SIG-M5 (cell line): ENCODE measurements around the gene CTNNA1.
"Not testable (repeated sequence)": the region's sequence is repeated elsewhere in the genome, so short reads cannot be mapped to it uniquely, and the experiment has no call there.

Experiments used
- DNase-seq: peaks from one replicate; lab custom pipeline; 2025; lab: John Stamatoyannopoulos, UW

Gene CTNNA1, protein sequence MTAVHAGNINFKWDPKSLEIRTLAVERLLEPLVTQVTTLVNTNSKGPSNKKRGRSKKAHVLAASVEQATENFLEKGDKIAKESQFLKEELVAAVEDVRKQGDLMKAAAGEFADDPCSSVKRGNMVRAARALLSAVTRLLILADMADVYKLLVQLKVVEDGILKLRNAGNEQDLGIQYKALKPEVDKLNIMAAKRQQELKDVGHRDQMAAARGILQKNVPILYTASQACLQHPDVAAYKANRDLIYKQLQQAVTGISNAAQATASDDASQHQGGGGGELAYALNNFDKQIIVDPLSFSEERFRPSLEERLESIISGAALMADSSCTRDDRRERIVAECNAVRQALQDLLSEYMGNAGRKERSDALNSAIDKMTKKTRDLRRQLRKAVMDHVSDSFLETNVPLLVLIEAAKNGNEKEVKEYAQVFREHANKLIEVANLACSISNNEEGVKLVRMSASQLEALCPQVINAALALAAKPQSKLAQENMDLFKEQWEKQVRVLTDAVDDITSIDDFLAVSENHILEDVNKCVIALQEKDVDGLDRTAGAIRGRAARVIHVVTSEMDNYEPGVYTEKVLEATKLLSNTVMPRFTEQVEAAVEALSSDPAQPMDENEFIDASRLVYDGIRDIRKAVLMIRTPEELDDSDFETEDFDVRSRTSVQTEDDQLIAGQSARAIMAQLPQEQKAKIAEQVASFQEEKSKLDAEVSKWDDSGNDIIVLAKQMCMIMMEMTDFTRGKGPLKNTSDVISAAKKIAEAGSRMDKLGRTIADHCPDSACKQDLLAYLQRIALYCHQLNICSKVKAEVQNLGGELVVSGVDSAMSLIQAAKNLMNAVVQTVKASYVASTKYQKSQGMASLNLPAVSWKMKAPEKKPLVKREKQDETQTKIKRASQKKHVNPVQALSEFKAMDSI

DNA sequence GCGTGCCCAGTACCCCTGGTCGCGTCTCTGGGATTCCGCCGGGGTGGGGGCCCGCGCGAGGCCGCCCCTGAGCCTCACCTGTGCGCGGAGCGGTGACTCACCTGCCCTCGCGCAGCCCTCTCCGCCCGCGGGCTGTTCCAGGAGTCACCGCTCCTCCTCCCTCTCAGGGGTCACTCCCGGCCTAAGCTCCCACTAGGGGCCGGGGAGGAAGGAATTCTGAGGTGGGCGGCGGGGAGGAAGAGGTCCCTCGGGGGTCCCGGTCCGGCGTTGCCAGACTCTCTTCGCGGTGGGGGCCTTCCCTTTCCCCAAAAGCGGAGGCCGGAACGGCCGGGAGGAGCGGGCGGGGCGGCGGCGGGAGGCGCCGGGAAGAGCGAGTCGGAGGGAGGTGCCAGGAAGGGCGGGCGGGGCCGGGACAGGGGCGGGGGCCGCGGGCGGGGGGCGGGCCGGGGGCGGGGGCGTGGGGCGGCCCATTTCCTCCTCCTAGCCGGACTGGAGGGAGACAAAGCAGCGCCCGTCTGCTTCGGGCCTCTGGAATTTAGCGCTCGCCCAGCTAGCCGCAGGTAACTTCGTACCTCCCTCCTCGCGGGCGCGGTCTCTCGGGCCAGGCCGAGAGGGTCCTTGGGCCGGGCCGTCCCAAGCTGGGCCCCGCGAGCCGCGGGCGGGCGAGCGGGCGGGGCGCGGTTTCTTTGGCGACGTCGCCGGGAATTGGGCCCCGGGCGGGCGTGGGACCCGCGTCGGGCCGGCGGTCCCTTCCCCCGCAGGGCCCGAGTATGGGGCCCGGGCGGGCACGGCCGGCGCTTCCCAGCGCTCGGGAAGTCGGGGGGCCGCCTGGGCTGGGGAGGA is at the start of gene CTNNA1:
Gene CTNNA1, plus strand, starts transcription at position 475 of the 843 bp plus-strand sequence. CDS start 28,500 bp downstream, outside the sequence.
- no peak for DNase-seq

DNA sequence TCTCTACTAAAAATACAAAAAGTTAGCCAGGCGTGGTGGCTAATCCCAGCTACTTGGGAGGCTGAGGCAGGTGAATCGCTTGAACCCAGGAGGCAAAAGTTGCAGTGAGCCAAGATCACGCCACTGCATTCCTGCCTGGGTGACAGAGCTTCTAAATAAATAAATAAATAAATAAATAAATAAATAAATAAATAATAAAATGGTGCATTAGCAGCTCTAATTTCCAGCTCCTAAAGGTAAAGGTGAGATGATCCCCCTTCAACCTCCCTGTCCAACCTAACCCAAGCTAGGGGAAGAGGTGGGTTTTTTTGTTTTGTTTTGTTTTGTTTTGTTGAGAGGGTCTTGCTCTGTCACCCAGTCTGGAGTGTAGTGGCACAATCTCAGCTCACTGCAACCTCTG is 49.4 kb upstream of the CTNNA1 start:
- DNase-seq = not testable (repeated sequence)

DNA sequence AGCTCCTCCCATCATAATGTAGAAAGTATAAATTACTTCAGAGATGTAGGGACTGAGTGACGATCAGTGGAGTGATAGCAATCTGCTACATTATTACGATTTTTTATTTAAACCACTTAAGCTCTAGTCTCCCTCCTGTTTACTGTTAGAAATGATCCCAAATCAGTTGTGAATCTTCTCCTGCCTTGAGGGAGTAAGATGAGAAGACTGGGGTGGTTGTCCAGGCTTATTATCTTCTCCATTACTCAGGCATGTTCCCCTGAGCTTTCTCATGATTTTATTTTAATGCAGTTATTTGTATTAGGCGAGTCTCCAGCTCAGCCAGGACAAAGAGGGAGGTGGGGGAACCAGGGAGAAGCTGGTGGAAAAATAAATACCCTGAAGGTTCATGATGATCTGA is 48.2 kb upstream of the CTNNA1 start:
- DNase-seq = no peak

DNA sequence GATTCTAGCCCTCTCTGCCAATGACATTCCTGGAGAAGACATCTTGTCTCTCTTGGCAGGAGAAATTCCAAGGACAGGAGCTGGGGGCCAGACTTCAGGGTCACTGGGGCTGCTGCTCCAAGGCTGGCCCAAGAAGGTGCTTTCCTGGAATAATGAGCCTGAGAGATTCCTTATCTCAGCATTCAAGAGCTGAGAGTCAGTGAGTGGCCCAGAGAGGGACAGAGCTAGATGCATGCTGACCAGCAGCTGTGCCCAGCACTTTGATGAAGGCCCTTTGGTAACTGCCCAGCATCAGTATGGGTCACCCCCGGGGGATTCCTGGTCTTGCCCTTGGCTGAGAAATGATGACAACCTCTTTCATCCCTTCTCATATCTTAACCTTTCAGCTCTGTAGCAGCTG is 47.7 kb upstream of the CTNNA1 start:
- no peak for DNase-seq

DNA sequence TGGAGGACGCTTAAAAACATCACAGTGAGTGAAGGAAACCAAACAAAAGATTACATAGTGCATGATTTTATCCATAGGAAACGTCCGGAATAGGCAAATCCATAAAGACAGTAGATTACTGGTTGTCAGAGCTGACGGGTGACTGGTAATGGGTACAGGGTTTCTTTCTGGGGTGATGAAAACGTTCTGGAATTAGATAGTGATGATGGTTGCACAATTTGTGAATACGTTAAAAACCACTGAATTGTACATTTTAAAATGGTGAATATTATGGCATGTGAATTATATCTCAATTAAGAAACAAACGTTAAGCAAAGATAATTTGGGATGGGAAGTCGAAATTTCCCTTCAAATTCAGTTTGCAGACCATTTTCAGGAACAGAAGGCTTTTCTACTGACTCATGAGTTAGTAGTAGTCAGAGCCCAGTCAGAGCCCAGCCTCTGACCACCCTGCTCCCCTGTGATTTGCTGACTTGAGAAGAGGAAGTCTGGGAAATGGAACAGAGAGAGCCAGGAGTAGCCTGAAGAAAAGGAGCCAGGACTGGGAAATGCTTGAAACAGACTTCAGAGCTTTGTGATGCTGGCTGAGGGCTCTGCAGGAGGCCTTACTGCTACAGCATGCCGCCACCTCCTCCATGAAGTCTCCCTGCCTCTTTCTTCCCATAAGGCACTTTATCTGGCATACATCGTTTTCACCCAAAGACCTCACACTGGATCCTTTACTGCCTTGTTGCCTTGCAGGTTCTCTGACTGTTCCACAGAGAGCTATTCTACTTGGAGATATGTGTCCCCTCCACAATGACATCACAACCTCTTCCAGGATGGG is 46.4 kb upstream of the CTNNA1 start:
- DNase-seq = no peak

DNA sequence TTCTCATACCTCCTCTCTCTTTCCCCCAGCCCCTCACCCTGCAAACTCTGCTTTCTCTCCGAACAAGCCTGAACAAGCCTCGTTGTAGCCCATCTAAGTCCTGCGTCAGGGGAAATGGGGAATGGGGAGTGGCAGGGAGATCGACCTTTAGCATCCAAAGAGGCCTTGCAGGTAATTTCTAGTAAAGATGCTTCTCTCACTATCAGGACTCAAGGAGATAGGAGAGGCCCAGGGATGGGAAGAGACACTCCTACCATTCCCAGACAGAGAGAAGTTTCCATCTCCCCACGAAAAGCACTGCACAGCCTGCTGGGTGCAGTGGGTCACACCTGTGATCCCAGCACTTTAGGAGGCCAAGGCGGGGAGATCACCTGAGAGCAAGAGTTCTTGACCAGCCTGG is 44.4 kb upstream of the CTNNA1 start:
- no peak for DNase-seq

DNA sequence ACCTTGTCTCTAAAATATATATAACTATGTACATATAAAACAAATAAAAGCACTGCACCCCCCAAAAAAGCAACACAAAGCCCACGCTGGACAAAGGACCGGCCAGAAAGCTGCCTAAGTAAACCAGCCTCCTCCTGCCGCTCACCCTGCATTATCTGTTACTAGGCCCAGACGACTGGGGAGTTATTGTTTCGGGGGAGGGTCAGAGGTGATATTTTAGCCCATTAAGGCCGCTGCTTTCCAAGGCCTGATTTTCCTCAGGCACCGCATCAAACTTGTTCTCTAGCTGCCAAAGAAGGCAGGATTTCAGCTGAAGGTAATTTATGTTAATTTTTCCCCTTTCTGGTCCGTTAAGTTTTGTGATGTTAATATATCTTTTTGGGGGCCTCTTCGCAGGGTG is 44.0 kb upstream of the CTNNA1 start:
- no peak for DNase-seq

DNA sequence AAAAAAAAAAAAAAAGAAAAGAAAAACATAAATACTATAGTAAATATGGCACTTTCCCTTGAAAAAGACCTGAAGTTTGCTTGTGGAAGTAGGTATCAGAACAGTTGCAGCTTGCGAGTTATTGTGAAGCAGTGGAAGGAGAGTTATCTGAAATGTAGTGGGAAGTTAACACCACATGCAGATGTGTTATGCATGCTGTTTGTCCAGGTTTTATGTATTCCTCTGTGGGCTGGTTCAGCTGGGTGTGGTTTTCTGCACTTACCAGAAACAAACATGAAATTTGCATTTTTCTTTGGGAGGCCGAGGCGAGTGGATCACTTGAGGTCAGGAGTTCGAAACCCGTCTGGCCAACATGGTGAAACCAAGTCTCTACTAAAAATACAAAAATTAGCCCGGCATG is 42.1 kb upstream of the CTNNA1 start:
- no peak for DNase-seq

DNA sequence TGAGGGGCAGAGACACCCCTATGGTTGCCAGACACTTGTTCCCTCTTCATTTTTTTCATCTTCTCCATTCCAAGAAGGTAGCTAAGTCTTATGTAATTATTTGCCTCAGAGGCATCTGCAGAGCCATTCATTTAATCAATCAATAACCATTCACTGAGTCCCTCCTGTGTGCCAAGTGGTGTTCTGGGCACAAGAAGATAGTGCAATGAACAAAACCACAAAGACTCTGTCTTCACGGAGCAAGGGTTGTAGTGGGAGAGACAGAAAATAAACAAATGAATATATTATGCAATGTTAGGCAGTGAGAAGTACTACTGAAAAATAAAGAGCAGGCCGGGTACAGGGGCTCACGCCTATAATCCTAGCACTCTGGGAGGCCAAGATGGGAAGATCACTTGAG is 41.4 kb upstream of the CTNNA1 start:
- DNase-seq = no peak

DNA sequence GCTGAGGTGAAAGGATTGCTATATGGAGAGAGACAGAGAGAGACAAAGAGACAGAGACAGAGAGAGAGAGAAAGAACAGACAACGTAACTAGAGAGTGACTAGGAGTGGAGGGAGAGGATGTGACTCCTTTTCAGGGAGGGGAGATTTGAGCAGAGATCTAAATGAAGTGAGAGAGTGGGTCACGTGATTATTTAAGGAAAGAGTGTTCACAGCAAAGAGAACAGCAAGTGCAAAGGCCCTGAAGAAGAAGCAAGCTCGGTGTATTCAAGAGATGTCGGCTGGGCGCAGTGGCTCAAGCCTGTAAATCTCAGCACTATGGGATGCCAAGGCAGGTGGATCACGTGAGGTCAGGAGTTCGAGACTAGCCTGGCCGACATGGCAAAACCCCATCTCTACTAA is 40.9 kb upstream of the CTNNA1 start:
- DNase-seq = no peak

DNA sequence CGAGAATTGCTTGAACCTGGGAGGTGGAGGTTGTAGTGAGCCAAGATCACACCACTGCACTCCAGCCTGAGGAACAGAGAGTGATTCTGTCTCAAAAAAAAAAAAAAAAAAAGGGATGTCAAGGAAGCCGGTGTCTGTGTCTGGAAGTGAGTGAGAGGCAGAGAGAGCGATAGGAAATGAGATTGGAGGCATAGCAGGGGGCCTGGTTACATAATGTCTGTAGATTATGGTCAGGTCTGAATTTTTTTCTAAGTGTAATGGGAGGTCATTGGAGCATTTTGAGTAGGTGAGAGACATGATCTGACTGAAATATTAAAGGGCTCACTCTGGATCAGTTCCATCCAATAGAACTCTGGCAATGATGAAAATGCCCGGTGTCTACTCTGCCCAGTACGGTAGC is 40.4 kb upstream of the CTNNA1 start:
- DNase-seq = no peak

DNA sequence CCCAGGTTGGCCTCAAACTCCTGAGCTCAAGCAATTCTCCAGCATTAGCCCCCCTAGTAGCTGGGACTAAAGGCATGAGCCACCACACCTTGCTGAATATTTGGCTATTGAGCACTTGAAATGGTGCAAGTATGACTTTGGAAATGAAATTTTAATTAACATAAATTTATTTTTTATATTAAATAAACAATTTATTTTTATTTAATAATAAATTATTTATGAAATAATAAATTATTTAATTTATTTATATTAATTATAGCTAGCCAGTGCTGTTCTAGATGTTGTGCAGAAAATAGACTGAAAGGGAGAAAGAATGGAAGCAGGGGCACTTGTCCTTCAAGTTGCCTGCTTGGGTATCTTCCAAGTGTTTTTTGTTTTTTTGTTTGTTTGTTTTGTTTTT is 40.0 kb upstream of the CTNNA1 start:
- DNase-seq = no peak

DNA sequence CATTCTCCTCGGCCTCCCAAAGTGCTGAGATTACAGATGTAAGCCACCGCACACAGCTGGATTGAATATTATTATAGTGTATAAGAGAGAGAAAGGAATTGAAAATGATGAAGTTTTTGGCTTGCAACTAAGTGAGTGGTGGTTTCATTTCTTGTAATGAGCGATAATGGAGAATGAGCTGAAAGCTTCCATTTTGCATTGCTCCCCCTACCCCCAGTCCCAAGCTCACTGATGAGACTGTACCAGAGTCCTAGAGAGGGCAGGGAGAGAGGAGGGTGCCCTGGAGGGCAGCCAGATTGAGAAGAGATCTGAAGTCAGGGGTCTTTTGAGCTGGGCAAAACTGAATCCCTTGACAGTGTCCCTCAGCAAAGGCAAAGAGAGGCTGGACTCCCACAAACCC is 38.5 kb upstream of the CTNNA1 start:
- no peak for DNase-seq

DNA sequence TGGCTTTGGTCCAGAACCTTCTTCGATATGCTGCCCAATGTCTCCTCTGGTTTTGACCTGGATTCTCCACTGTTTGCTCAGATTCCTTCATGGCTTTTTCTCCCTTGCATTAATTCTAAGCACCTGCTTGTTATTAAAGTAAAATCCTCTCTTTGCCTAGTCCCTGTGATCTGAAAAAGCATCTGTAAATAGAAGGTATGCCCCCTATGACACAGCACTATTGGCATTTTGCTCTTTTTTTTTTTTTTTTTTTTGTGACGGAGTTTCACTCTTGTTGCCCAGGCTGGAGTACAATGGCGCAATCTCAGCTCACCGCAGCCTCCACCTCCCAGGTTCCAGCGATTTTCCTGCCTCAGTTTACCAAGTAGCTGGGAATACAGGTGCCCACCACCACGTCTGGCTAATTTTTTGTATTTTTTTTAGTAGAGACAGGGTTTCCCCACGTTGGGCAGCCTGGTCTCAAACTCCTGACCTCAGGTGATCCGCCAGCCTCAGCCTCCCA is 37.2 kb upstream of the CTNNA1 start:
- not testable (repeated sequence) for DNase-seq

DNA sequence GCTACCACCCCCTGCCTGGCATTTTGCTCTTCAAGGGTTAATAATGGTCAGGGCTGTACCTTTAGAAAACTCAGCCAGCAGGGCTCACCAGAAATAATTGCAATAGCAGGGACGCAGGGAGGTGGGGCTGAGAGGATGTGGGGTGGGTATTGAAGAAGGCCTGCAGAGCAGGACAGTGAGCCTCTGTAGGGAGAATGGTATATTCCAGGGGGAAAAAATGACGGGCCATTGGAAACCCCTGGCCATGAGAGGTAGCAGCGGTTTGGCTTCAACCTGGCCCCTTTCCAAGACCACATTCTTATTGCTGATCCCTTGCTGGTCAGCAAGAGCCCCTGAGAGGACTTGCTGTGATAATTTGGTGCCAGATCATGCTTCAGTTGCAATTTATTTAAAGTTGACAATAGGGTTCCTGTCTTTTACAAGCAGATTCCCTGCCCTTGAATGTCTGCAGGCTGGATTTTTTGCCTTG is 36.7 kb upstream of the CTNNA1 start:
- DNase-seq = no peak

DNA sequence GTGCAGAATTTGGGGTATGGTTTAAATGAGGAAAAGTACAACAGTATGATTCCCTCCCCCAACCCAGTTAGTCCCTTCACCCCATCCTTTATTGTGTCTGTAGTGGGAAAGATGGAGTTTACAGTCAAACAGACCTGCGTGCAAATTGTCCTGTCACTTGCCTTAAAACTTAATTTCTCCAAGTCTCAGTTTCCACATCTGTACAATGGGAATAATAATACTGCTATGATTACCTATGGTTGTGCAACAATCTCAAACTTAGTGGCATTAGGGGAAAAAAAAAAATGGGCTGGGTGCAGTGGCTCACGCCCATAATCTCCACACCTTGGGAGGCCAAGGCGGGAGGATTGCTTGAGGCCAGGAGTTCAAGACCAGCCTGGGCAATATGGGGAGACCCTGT is 35.8 kb upstream of the CTNNA1 start:
- no peak for DNase-seq

DNA sequence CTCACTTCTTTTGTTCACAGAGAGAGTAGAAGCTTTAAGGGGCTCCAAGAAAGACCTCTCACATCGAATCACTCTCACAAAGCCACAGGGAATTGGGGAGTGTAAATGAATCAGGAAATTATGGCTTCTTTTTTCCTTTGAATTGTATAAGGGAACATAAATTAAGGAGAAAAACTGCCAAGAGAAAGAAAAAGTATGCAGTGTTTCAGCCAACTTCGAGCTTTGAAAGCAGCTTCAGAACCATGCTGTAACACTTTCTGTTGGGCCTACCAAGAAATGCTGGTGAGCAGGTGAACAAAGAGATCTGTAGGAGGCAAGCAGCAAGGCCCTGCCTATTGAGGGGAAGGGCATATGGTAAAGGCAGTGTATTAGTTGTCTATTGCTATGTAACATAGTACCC is 33.4 kb upstream of the CTNNA1 start:
- no peak for DNase-seq

DNA sequence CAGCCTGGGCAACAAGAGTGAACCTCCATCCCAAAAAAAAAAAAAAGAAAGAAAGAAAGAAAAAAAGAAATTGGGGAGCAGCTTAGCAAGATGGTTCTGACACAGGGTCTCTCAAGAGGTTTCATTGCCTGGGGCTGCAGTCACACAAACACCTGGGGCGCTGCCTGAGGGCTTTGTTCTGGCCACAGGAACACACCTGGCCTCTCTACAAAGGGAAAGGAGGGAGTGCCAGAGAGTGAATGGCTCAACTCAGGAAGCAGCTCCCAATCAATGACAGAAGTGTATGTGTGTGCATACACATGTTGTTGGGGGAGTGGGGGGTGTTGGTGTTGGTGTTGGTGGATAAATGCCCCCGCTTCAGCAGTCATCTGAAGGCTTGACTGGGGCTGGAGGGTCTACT is 32.4 kb upstream of the CTNNA1 start:
- DNase-seq = no peak

DNA sequence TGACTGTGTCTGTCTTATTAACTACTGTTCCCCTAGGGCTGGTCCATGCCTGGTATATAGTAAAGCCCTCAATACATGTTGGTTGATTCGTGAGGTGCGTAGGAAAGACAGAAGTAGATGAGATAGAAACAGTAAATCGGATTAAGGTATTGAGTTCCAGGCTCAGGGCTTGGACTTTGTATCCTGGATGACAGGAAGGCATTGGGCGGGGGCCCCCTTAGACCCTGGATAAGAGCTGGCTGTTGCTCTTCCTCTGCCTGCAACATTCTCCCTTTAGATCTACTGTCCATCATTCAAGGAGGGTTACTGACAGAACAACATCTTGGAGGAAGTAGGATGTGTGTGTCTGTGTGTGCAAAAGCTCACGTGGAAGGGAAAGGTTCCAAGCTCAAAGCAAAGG is 31.2 kb upstream of the CTNNA1 start:
- DNase-seq = no peak

DNA sequence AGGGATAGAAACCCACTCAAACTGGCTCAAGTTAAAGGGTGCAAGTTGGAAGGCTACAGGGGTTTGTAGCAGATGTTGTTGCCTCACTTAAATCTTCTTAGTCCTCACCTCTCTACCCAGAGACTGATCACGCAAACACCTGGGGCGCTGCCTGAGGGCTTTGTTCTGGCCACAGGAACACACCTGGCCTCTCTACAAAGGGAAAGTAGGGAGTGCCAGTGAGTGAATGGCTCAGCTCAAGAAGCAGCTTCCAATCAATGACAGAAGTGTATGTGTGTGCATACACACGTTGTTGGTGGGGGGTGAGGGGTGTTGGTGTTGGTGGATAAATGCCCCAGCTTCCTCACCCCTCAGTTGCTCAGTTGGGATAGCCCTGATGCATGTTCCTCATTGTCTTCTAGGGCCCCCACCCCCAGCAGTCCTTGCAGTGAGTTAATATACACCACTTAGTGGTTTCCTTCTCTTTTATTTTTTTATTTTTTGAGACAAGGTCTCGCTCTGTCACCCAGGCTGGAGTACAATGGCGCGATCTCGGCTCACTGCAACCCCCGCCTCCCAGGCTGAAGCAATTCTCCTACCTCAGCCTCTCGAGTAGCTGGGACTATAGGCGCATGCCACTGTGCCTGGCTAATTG is 30.6 kb upstream of the CTNNA1 start:
- no peak for DNase-seq
